GM23338 (cell line): ENCODE results near the gene RIC8B. TPM values are rescaled to one million over a fixed set of nuclear protein-coding genes. Genes with fewer than 3 reads are reported as not detected.

Experiments used
- ATAC-seq: fragments of 200-7000 bp; cut with Tn5 transposase; 3 replicates; pipeline ENCODE4 v1.9.1; 2020
- DNase-seq: peaks from one replicate; pipeline ENCODE4 v3.0.0-alpha.2; 2015; ENCODE audit warnings: low spot score
- H2AFZ ChIP-seq: fragments of 200-600 bp; sonication (generic); 2 replicates; pipeline ENCODE4 v1.8.0; 2016; ENCODE audit warnings: antibody characterized with exemption, mild to moderate bottlenecking, moderate library complexity
- H3F3A ChIP-seq: fragments of 200-600 bp; sonication (generic); replicated peaks from 2 replicates; pipeline ENCODE4 v1.8.0; 2017; ENCODE audit warnings: antibody characterized with exemption, mixed run types, low read depth
- H3K27ac ChIP-seq: fragments of 200-600 bp; sonication (generic); 2 replicates; pipeline ENCODE4 v1.6.1; 2016; ENCODE audit warnings: low read depth
- H3K27me3 ChIP-seq: fragments of 200-600 bp; sonication (generic); 2 replicates; pipeline ENCODE4 v1.8.0; 2016; ENCODE audit warnings: mild to moderate bottlenecking, mixed run types, moderate library complexity; ENCODE audit not compliant: insufficient read depth
- H3K36me3 ChIP-seq: fragments of 200-600 bp; sonication (generic); 2 replicates; pipeline ENCODE4 v1.8.0; 2016; ENCODE audit warnings: mild to moderate bottlenecking; ENCODE audit not compliant: insufficient read depth
- H3K4me1 ChIP-seq: fragments of 200-600 bp; sonication (generic); 2 replicates; pipeline ENCODE4 v1.8.0; 2016; ENCODE audit warnings: mild to moderate bottlenecking, moderate library complexity; ENCODE audit not compliant: insufficient read depth
- H3K4me2 ChIP-seq: fragments of 200-600 bp; sonication (generic); 2 replicates; pipeline ENCODE4 v1.7.1; 2017; ENCODE audit warnings: mixed run types
- H3K4me3 ChIP-seq: fragments of 200-600 bp; sonication (generic); 2 replicates; pipeline ENCODE4 v1.6.1; 2016; ENCODE audit warnings: mixed run types
- H3K79me2 ChIP-seq: fragments of 200-600 bp; sonication (generic); replicated peaks from 2 replicates; pipeline ENCODE4 v1.8.0; 2017; ENCODE audit warnings: mild to moderate bottlenecking; ENCODE audit not compliant: insufficient read depth
- H3K9me2 ChIP-seq: fragments of 200-600 bp; sonication (generic); 2 replicates; pipeline ENCODE4 v1.8.0; 2017; ENCODE audit not compliant: insufficient read depth
- H4K20me1 ChIP-seq: fragments of 200-600 bp; sonication (generic); replicated peaks from 2 replicates; pipeline ENCODE4 v1.8.0; 2017; ENCODE audit warnings: mild to moderate bottlenecking; ENCODE audit not compliant: insufficient read depth
- H3K27ac Mint-ChIP-seq: 2 replicates; pipeline ENCODE4 v1.8.0; 2020; ENCODE audit warnings: inconsistent platforms, mild to moderate bottlenecking, moderate library complexity, mixed read lengths
- H3K27me3 Mint-ChIP-seq: 3 replicates; pipeline ENCODE4 v1.8.0; 2022; ENCODE audit warnings: low read depth, mild to moderate bottlenecking, moderate library complexity, mixed read lengths, inconsistent platforms; ENCODE audit not compliant: insufficient read depth, poor library complexity
- H3K36me3 Mint-ChIP-seq: 3 replicates; pipeline ENCODE4 v1.8.0; 2021; ENCODE audit warnings: low read depth, mild to moderate bottlenecking, inconsistent platforms, moderate library complexity, mixed read lengths
- H3K4me1 Mint-ChIP-seq: 3 replicates; pipeline ENCODE4 v1.8.0; 2020; ENCODE audit warnings: mild to moderate bottlenecking, inconsistent platforms, mixed read lengths
- H3K4me3 Mint-ChIP-seq: 3 replicates; pipeline ENCODE4 v1.8.0; 2021; ENCODE audit warnings: moderate library complexity, mild to moderate bottlenecking, inconsistent platforms, mixed read lengths
- H3K9me3 Mint-ChIP-seq: 3 replicates; pipeline ENCODE4 v1.8.0; 2020; ENCODE audit warnings: moderate library complexity, mild to moderate bottlenecking, inconsistent platforms, mixed read lengths
- CREB1 ChIP-seq: fragments of 250-450 bp; sonication (Bioruptor Pico); IDR thresholded peaks from 2 replicates; pipeline ENCODE4 v1.5.0; 2020; ENCODE audit warnings: low read depth, mild to moderate bottlenecking, moderate library complexity
- NANOG ChIP-seq: IDR thresholded peaks from 2 replicates; pipeline ENCODE4 v1.6.1; 2016; ENCODE audit warnings: antibody characterized with exemption, borderline replicate concordance
- ZNF114 ChIP-seq: fragments of 250-450 bp; sonication (Bioruptor Pico); IDR thresholded peaks from 2 replicates; pipeline ENCODE4 v1.5.0; 2020; ENCODE audit warnings: mild to moderate bottlenecking, moderate library complexity
- ZNF331 ChIP-seq: fragments of 250-450 bp; sonication (Bioruptor Pico); IDR thresholded peaks from 2 replicates; pipeline ENCODE4 v1.5.0; 2020; ENCODE audit warnings: low read depth, mild to moderate bottlenecking, moderate library complexity
- polyA plus RNA-seq: library from polyadenylated mRNA; unstranded; fragments of >200 nt; fragmentation: Nextera tagmentation; extraction: Ambion mirVana; gene quantifications from 2 replicates; pipeline ENCODE4 v1.2.1, GENCODE V29; 2016
- total RNA-seq: library from RNA; depleted of rRNA; stranded (reverse); fragments of >200 nt; shearing (Covaris generic); gene quantifications from 2 replicates; pipeline ENCODE4 v1.2.3, GENCODE V29; 2014
- TF ChIP-seq, protein P1 (sequence below): fragments of 250-450 bp; sonication (Bioruptor Pico); IDR thresholded peaks from 2 replicates; pipeline ENCODE4 v1.5.0; 2020; ENCODE audit warnings: mild to moderate bottlenecking, moderate library complexity

The RIC8B gene
- total and polyA plus RNA-seq, 2 experiments from 2014 or later = 12.3 to 25.5 TPM

DNA sequence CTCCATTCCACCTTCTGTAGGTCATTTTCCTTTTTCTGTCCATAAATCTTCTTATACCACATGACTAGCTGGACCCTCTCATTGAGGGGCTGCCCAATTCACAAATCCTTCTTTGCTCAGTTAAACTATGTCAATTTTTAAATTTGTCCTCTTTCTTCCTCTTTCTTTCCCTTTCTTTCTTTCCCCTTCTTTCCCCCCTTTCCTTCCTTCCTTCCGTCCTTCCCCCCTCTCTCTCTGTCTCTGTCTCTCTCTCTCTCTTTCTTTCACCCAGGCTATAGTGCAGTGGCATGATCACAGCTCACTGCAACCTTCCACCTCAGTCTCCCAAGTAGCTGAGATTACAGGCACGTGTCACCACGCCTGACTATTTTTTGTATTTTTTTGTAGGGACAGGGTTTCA lies 134.1 kb downstream of the RIC8B start:
- peaks cover 13% of the 10 kb centered on the region for H3K27me3 Mint-ChIP-seq
- Histone ChIP-seq H3K27ac (no peak overlapping the region), H3F3A (no peaks in the 10 kb centered on the region), H3K4me2 (no peak overlapping the region), H3K4me1 (peaks cover 4% of the 10 kb centered on the region; the same call in 1 of the 2 replicates), H3K4me3 (no peak overlapping the region), H4K20me1 (no peaks in the 10 kb centered on the region), H3K9me2 (no peaks in the 10 kb centered on the region), H2AFZ (peak overlapping the region; percentile 74), H3K27me3 (peaks cover 4% of the 10 kb centered on the region; the same call in 1 of the 2 replicates), H3K79me2 (no peaks in the 10 kb centered on the region), H3K36me3 (no peaks in the 10 kb centered on the region)
- H3K4me3 Mint-ChIP-seq = no peak overlapping the region
- no peak for TF ChIP-seq CREB1 (CRISPR knock-in tag)
- no peak for TF ChIP-seq ZNF114
- TF ChIP-seq, protein P1, sequence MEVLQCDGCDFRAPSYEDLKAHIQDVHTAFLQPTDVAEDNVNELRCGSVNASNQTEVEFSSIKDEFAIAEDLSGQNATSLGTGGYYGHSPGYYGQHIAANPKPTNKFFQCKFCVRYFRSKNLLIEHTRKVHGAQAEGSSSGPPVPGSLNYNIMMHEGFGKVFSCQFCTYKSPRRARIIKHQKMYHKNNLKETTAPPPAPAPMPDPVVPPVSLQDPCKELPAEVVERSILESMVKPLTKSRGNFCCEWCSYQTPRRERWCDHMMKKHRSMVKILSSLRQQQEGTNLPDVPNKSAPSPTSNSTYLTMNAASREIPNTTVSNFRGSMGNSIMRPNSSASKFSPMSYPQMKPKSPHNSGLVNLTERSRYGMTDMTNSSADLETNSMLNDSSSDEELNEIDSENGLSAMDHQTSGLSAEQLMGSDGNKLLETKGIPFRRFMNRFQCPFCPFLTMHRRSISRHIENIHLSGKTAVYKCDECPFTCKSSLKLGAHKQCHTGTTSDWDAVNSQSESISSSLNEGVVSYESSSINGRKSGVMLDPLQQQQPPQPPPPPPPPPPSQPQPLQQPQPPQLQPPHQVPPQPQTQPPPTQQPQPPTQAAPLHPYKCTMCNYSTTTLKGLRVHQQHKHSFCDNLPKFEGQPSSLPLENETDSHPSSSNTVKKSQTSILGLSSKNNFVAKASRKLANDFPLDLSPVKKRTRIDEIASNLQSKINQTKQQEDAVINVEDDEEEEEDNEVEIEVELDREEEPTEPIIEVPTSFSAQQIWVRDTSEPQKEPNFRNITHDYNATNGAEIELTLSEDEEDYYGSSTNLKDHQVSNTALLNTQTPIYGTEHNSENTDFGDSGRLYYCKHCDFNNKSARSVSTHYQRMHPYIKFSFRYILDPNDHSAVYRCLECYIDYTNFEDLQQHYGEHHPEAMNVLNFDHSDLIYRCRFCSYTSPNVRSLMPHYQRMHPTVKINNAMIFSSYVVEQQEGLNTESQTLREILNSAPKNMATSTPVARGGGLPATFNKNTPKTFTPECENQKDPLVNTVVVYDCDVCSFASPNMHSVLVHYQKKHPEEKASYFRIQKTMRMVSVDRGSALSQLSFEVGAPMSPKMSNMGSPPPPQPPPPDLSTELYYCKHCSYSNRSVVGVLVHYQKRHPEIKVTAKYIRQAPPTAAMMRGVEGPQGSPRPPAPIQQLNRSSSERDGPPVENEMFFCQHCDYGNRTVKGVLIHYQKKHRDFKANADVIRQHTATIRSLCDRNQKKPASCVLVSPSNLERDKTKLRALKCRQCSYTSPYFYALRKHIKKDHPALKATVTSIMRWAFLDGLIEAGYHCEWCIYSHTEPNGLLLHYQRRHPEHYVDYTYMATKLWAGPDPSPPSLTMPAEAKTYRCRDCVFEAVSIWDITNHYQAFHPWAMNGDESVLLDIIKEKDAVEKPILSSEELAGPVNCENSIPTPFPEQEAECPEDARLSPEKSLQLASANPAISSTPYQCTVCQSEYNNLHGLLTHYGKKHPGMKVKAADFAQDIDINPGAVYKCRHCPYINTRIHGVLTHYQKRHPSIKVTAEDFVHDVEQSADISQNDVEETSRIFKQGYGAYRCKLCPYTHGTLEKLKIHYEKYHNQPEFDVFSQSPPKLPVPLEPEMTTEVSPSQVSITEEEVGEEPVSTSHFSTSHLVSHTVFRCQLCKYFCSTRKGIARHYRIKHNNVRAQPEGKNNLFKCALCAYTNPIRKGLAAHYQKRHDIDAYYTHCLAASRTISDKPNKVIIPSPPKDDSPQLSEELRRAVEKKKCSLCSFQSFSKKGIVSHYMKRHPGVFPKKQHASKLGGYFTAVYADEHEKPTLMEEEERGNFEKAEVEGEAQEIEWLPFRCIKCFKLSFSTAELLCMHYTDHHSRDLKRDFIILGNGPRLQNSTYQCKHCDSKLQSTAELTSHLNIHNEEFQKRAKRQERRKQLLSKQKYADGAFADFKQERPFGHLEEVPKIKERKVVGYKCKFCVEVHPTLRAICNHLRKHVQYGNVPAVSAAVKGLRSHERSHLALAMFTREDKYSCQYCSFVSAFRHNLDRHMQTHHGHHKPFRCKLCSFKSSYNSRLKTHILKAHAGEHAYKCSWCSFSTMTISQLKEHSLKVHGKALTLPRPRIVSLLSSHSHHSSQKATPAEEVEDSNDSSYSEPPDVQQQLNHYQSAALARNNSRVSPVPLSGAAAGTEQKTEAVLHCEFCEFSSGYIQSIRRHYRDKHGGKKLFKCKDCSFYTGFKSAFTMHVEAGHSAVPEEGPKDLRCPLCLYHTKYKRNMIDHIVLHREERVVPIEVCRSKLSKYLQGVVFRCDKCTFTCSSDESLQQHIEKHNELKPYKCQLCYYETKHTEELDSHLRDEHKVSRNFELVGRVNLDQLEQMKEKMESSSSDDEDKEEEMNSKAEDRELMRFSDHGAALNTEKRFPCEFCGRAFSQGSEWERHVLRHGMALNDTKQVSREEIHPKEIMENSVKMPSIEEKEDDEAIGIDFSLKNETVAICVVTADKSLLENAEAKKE (CRISPR knock-in tag) = no peak
- no peak for DNase-seq
- H3K9me3 Mint-ChIP-seq = no peaks in the 10 kb centered on the region
- no peak for ATAC-seq
- no peak overlapping the region for H3K27ac Mint-ChIP-seq
- H3K36me3 Mint-ChIP-seq = no peaks in the 10 kb centered on the region
- peaks cover 2% of the 10 kb centered on the region; the same call in 1 of the 3 replicates for H3K4me1 Mint-ChIP-seq

DNA sequence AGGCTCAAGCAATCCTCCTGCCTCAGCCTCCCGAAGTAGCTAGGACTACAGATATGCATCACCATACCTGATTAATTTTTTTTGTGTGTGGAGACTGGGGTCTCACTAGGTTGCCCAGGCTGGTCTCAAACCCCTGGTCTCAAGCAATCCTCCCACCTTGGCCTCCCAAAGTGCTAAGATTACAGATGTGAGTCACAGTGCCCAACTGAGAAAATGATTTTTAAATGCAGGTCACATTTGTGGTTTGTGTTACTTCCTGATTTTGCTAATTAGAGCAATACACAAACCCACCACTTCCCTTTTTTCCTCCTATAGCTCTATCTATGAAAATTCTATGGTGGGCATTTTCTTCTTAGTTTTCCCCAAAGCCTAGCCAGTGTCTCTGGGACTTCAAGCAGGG lies 135.7 kb downstream of the RIC8B start:
- H3K36me3 ChIP-seq = no peaks in the 10 kb centered on the region
- no peaks in the 10 kb centered on the region for H3K27me3 ChIP-seq
- H2AFZ ChIP-seq = no peak overlapping the region
- Mint-ChIP-seq H3K36me3 (no peaks in the 10 kb centered on the region), H3K27me3 (peaks cover 14% of the 10 kb centered on the region), H3K4me1 (peaks cover 2% of the 10 kb centered on the region; the same call in 1 of the 3 replicates), H3K4me3 (no peak overlapping the region), H3K9me3 (no peaks in the 10 kb centered on the region), H3K27ac (no peak overlapping the region)
- no peaks in the 10 kb centered on the region for H3K9me2 ChIP-seq
- no peak overlapping the region for H3K27ac ChIP-seq
- H3F3A ChIP-seq = no peaks in the 10 kb centered on the region
- no peak overlapping the region for H3K4me2 ChIP-seq
- ATAC-seq = no peak
- DNase-seq = no peak
- H3K4me1 ChIP-seq = no peaks in the 10 kb centered on the region
- H3K4me3 ChIP-seq = no peak overlapping the region
- no peaks in the 10 kb centered on the region for H3K79me2 ChIP-seq
- no peaks in the 10 kb centered on the region for H4K20me1 ChIP-seq
- TF ChIP-seq NANOG (no peak), ZNF331 (no peak)
- TF ChIP-seq, protein P1 (CRISPR knock-in tag) = no peak
